Heart left ventricle (tissue), 13 donors: Measurements from ENCODE around the gene CHCHD6.

Source experiments
- CTCF ChIP-seq, 12 donors: fragments of 200-600 bp; sonication (generic) in 4 of 12; IDR thresholded peaks; one replicate each; pipeline versions ENCODE4 v1.5.0 to v1.8.0; 2018 to 2022; ENCODE audit warnings: antibody characterized with exemption in 12 of 12, mild to moderate bottlenecking in 5 of 12
- POLR2A ChIP-seq, 2 donors: fragments of 450-650 bp; IDR thresholded peaks; one replicate each; pipeline ENCODE4 v1.6.1; 2017; ENCODE audit warnings: antibody characterized with exemption in 2 of 2, mild to moderate bottlenecking in 2 of 2, moderate library complexity in 2 of 2
- donor health status: ischemic (EF 13 %, LVEDD 7.1; RV severe dilation, severe dysfunction).
- donor health status: DM: no; HTN: yes; CAD: no.
- donor health status: DM: no; HTN: no; CAD: no.
- donor health status: ischemic (EF 25% LVEDD 6.9; RV normal size, moderate dysfunction).
- donor health status: ischemic (EF 25% LVEDD 5.7; RV mildly dilated, moderate dysfunction).
- donor health status: ischemic (EF 35%, LVEDD 5.7; RV mildly dilated, moderate dysfunction).
- donor health status: nonischemic (EF 11% LVEDD 7.7; RV severe dilation, severe dysfunction).
- donor health status: DM: yes; HTN: yes; CAD: no.
- donor health status: PGD.
- donor health status: ischemic (EF 29% LVEDD 5.4; RV normal size, mild dysfunction).
- donor health status: nonischemic (EF 23%, LVEDD 6.1; RV moderate dilation, normal function).

DNA sequence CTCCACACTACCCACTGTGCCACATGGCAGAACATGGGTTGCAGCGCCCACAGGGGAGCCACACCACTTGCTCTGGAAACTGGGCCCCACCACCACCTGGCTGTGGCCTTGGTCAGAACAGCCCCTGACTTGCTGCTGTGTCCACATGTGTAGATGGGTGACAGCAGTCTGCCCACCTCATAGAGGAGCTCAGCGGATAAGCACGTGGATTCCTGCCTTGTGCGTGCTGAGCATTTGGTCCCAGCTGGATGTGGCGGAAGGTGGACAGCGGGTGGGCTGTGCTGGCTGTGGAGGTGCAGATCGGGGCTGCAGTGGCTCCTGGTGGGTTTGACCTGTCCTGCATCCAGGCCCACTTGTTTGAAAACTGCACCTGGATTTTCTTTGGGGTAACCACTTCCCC lies 272.9 kb downstream of the CHCHD6 start:
- TF ChIP-seq CTCF (IDR thresholded peaks at IDR 0.05) (no peak), POLR2A (IDR thresholded peaks at IDR 0.05) (no peak)
